ENCODE results near the gene TCF4. TPM values are rescaled to one million over a fixed set of nuclear protein-coding genes. Genes with fewer than 3 reads are reported as not detected.

TCF4 gene
- 56.8 and 61.3 TPM in 2 replicates for total RNA-seq
- long read RNA-seq, full-length matches to known transcripts = 63 of 152 reads
- long read RNA-seq, partial matches to known transcripts = 12 of 152 reads
- long read RNA-seq, other reads (novel, unspliced or antisense) = 77 of 152 reads

DNA sequence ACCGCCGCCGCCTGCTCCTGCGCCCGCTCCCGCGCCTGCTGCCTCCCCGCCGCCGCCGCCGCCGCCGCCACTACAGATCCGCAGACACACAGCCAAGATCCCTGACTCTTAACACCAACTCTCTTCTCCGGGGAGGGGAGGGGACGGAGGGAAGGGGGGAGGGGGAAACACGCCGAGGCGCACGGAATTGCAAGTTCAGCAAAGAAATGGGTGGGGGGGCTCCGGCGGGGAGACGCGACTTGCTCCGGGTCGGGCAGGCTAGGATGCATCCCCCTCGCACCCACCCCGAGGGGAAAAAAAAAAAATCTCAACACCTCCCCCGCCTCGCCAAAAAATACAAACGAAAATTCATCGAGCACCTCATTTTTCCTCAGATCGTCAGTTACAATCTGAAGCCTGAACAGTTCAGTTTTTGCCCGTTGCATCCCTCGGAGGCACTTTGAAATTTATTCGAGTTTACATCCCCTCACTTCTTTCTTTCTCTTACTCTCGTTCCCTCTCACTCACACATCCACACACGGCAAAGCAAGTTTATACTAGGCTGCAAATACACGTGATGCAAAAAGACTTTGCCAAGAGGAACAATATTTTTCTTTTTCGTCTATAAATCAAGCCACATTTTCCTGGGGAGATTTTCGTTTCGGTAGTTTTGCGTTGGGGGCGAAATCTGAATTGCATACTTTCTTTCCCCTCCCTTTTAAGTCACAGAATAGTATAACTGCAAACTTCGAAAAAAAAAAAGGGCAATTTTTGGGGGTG, at the start of gene TCF4:
Gene TCF4, minus strand, starts transcription at position 82 of the 759 bp plus-strand sequence. CDS start 1,076 bp downstream, outside the sequence.
- Mint-ChIP-seq H3K36me3 (ENCODE audit: insufficient read depth) (peaks cover 1% of the 10 kb centered on the region), H3K27ac (peak within 1 kb of the TSS; percentile 91), H3K27me3 (no peaks in the 10 kb centered on the region), H3K9me3 (ENCODE audit: low read depth) (no peaks in the 10 kb centered on the region), H3K4me1 (ENCODE audit: low read depth) (peaks cover 20% of the 10 kb centered on the region), H3K4me3 (ENCODE audit: low read depth) (peak within 1 kb of the TSS; percentile 88)
- TF ChIP-seq, protein P1, sequence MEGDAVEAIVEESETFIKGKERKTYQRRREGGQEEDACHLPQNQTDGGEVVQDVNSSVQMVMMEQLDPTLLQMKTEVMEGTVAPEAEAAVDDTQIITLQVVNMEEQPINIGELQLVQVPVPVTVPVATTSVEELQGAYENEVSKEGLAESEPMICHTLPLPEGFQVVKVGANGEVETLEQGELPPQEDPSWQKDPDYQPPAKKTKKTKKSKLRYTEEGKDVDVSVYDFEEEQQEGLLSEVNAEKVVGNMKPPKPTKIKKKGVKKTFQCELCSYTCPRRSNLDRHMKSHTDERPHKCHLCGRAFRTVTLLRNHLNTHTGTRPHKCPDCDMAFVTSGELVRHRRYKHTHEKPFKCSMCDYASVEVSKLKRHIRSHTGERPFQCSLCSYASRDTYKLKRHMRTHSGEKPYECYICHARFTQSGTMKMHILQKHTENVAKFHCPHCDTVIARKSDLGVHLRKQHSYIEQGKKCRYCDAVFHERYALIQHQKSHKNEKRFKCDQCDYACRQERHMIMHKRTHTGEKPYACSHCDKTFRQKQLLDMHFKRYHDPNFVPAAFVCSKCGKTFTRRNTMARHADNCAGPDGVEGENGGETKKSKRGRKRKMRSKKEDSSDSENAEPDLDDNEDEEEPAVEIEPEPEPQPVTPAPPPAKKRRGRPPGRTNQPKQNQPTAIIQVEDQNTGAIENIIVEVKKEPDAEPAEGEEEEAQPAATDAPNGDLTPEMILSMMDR (IDR thresholded peaks at IDR 0.05; ENCODE audit: unreplicated experiment) = no peak
- DNase-seq (ENCODE audit: low spot score, unreplicated experiment) = peak; percentile 41

DNA sequence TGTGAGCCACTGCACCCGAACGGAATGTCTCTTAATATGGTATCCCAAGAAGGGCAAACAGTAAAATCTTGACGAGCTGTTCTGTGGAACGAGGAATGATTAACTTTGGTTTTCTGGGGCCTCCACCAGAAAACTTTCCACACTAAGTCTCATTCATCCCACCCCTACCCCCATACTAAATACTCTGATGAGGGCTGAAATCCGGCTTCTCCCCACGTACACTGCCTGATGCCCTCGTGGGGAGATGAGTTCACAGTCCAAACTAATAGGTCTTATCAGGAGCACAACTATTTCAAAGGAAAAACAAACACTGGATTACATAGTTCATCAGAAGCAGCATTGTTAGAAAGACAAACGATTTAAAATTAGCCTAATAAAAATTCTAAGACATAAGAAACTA, 49.2 kb upstream of the TCF4 start:
- peaks cover 17% of the 10 kb centered on the region for H3K27me3 Mint-ChIP-seq
- TF ChIP-seq, protein P1 (IDR thresholded peaks at IDR 0.05; ENCODE audit: unreplicated experiment) = no peak
- peaks cover 10% of the 10 kb centered on the region for H3K9me3 Mint-ChIP-seq (ENCODE audit: low read depth)
- no peak for DNase-seq (ENCODE audit: low spot score, unreplicated experiment)
- no peaks in the 10 kb centered on the region for H3K36me3 Mint-ChIP-seq (ENCODE audit: insufficient read depth)
- H3K27ac Mint-ChIP-seq = no peak overlapping the region
- H3K4me3 Mint-ChIP-seq (ENCODE audit: low read depth) = no peak overlapping the region
- H3K4me1 Mint-ChIP-seq (ENCODE audit: low read depth) = peaks cover 7% of the 10 kb centered on the region

DNA sequence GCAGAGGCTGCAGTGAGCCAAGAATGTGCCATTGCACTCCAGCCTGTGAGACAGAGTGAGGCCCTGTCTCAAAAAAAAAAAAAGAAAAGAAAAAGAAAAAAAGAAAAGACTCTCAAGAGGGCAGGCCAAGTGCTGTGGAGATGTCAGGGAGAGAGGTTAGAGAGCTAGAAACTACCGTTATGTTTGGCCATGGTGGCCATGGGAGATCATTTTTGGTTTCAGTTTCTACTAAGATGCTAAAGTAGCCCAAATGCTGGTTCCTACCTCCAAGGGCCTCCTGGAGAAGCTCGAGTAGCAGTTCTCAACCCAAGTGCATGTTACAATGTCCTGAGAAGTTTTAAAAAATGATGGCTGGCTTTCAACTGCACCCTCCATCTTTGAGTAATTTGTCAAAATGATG, 47.4 kb upstream of the TCF4 start:
- Mint-ChIP-seq H3K27me3 (peaks cover 17% of the 10 kb centered on the region), H3K4me3 (ENCODE audit: low read depth) (no peak overlapping the region), H3K9me3 (ENCODE audit: low read depth) (no peaks in the 10 kb centered on the region), H3K36me3 (ENCODE audit: insufficient read depth) (no peaks in the 10 kb centered on the region), H3K4me1 (ENCODE audit: low read depth) (peaks cover 7% of the 10 kb centered on the region), H3K27ac (no peak overlapping the region)
- no peak for DNase-seq (ENCODE audit: low spot score, unreplicated experiment)
- TF ChIP-seq, protein P1 (IDR thresholded peaks at IDR 0.05; ENCODE audit: unreplicated experiment) = no peak

DNA sequence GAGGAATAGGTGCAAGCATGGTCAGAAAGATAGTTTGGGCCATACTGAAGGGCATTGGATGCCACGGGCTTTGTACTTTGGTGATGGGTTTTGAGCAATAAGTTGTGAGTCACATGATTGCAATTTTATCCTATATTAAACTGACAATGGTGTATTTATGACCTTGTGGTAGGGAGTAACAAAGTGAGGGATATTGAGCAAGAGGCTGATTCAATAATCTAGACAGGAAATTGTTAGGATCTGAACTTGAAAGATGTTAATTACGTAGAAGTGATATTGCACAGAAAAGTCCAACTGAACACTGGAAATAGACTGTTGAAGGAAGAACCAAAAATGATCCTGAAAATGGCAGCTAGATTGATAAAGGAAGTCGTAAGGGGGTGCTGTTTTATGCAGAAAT, 46.6 kb upstream of the TCF4 start:
- no peak overlapping the region for H3K4me3 Mint-ChIP-seq (ENCODE audit: low read depth)
- DNase-seq (ENCODE audit: low spot score, unreplicated experiment) = no peak
- peaks cover 7% of the 10 kb centered on the region for H3K4me1 Mint-ChIP-seq (ENCODE audit: low read depth)
- no peaks in the 10 kb centered on the region for H3K9me3 Mint-ChIP-seq (ENCODE audit: low read depth)
- peaks cover 17% of the 10 kb centered on the region for H3K27me3 Mint-ChIP-seq
- no peaks in the 10 kb centered on the region for H3K36me3 Mint-ChIP-seq (ENCODE audit: insufficient read depth)
- TF ChIP-seq, protein P1 (IDR thresholded peaks at IDR 0.05; ENCODE audit: unreplicated experiment) = no peak
- no peak overlapping the region for H3K27ac Mint-ChIP-seq

DNA sequence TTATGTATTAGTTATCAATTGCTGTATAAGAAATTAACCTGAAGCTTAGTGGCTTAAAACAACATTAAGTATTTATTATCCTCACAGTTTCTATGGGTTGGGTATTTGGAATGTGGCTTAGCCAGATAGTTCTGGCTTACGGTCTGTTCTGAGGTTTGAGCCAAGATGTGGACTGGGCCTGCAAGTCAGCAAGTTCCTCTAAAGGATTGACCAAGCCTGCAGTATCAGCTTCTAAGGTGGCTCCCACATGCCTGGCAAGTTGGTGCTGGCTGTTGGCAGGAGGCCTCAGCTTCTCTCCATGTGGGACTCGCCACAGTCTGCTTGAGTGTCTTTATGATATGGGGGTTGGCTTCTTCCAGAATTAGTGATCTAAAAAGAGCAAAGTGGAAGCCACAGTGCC, 45.0 kb upstream of the TCF4 start:
- no peak for DNase-seq (ENCODE audit: low spot score, unreplicated experiment)
- Mint-ChIP-seq H3K4me1 (ENCODE audit: low read depth) (peaks cover 7% of the 10 kb centered on the region), H3K4me3 (ENCODE audit: low read depth) (no peak overlapping the region), H3K27ac (no peak overlapping the region), H3K27me3 (peaks cover 17% of the 10 kb centered on the region), H3K36me3 (ENCODE audit: insufficient read depth) (no peaks in the 10 kb centered on the region), H3K9me3 (ENCODE audit: low read depth) (no peaks in the 10 kb centered on the region)
- TF ChIP-seq, protein P1 (IDR thresholded peaks at IDR 0.05; ENCODE audit: unreplicated experiment) = no peak
